ENCODE data around the gene RAD51B.

DNA sequence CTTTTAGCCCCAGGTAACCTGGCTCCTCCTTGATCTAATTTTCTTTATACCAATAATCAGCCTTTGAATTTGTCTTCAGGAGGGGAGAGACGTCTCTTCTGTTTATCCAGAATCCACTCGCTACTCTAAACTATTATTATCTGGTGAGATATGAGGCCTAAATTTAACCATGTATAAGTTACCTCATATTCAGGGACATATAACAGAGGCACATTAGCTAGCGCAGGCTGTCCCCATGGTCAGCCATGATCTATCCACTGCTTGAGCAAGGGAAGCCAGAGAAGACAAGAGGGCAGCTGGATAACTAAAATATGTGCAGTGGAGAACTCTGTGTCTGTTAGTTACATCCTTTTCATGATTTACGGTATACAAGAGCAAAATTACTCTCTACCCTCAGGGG lies 481.0 kb downstream of the RAD51B start:
- TF ChIP-seq, protein P1, sequence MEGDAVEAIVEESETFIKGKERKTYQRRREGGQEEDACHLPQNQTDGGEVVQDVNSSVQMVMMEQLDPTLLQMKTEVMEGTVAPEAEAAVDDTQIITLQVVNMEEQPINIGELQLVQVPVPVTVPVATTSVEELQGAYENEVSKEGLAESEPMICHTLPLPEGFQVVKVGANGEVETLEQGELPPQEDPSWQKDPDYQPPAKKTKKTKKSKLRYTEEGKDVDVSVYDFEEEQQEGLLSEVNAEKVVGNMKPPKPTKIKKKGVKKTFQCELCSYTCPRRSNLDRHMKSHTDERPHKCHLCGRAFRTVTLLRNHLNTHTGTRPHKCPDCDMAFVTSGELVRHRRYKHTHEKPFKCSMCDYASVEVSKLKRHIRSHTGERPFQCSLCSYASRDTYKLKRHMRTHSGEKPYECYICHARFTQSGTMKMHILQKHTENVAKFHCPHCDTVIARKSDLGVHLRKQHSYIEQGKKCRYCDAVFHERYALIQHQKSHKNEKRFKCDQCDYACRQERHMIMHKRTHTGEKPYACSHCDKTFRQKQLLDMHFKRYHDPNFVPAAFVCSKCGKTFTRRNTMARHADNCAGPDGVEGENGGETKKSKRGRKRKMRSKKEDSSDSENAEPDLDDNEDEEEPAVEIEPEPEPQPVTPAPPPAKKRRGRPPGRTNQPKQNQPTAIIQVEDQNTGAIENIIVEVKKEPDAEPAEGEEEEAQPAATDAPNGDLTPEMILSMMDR (conservative IDR thresholded peaks at IDR 0.05), result no peak
- TF ChIP-seq ZFX (IDR thresholded peaks at IDR 0.05), result no peak

Measured in C4-2B (cell line).